Activated CD4-positive, CD25-positive, alpha-beta regulatory T cell (primary cell): Measurements from ENCODE around the gene LGALS14.

ENCODE experiments used
- DNase-seq, 4 experiments: peaks; one replicate each; lab custom pipeline; 2025; lab: John Stamatoyannopoulos, UW

LGALS14 gene

GRCh38 chr19:39746836-39747529 is 42.7 kb downstream of the LGALS14 start:
- no peak for DNase-seq

GRCh38 chr19:39749981-39750380 is 45.7 kb downstream of the LGALS14 start:
- DNase-seq, result no peak

GRCh38 chr19:39752390-39752789 is 48.1 kb downstream of the LGALS14 start:
- DNase-seq, result no peak

GRCh38 chr19:39752795-39753194 is 48.5 kb downstream of the LGALS14 start:
- no peak for DNase-seq

- DNase-seq, result no peak
These were observed 50.3 kb downstream of the LGALS14 start for GRCh38 chr19:39754544-39754943.

- no peak for DNase-seq
These were observed 50.7 kb downstream of the LGALS14 start for GRCh38 chr19:39754971-39755370.
